Caco-2 (cell line): ENCODE results near the gene CMC2. TPM values are rescaled to one million over a fixed set of nuclear protein-coding genes. Genes with fewer than 3 reads are reported as not detected.

Source experiments
- BruUV-seq: library from RNA; stranded (reverse); fragments of 400-500 nt; replicated peaks from 2 replicates; lab custom pipeline; 2021; lab: Mats Ljungman, UMichigan
- CTCF ChIA-PET: fragments of 300-600 bp; sonication (Branson Sonifier 250); formaldehyde crosslinking; loops from one replicate; lab custom pipeline; 2022; ENCODE audit warnings: antibody characterized with exemption; lab: Charles Lee
- POLR2A ChIA-PET: fragments of 300-600 bp; sonication (Branson Sonifier 250); formaldehyde crosslinking; loops from one replicate; lab custom pipeline; 2022; ENCODE audit warnings: antibody characterized with exemption; lab: Charles Lee
- DNase-seq, 2 experiments: peaks; one replicate each; pipeline versions ENCODE4 v3.0.0 to v3.0.0-alpha.2; 2020 to 2022
- H3K27me3 ChIP-seq: replicated peaks from 2 replicates; pipeline ENCODE4 v1.6.0; 2011; ENCODE audit warnings: low read length; ENCODE audit not compliant: control insufficient read depth, insufficient read depth
- H3K36me3 ChIP-seq: 2 replicates; pipeline ENCODE4 v1.5.1; 2011; ENCODE audit warnings: low read length; ENCODE audit not compliant: control insufficient read depth, insufficient read depth
- H3K4me1 ChIP-seq: fragments of 250-450 bp; sonication (Bioruptor Pico); 2 replicates; pipeline ENCODE4 v1.5.1; 2020; ENCODE audit warnings: mild to moderate bottlenecking
- H3K4me3 ChIP-seq: 2 replicates; pipeline ENCODE4 v1.5.1; 2011; ENCODE audit warnings: low read depth, mild to moderate bottlenecking, control low read depth, low read length
- H3K9me3 ChIP-seq: fragments of 250-450 bp; sonication (Bioruptor Pico); 2 replicates; pipeline ENCODE4 v1.5.1; 2020; ENCODE audit warnings: mild to moderate bottlenecking, moderate library complexity
- H3K27ac Mint-ChIP-seq: one replicate; pipeline ENCODE4 v1.8.0; 2022; ENCODE audit warnings: mixed read lengths; ENCODE audit not compliant: unreplicated experiment
- H3K27me3 Mint-ChIP-seq: one replicate; pipeline ENCODE4 v1.8.0; 2022; ENCODE audit warnings: mixed read lengths; ENCODE audit not compliant: insufficient read depth, unreplicated experiment
- H3K36me3 Mint-ChIP-seq: one replicate; pipeline ENCODE4 v1.8.0; 2022; ENCODE audit warnings: mild to moderate bottlenecking, mixed read lengths; ENCODE audit not compliant: insufficient read depth, unreplicated experiment
- H3K4me1 Mint-ChIP-seq: one replicate; pipeline ENCODE4 v1.8.0; 2022; ENCODE audit warnings: low read depth, mixed read lengths; ENCODE audit not compliant: unreplicated experiment
- H3K4me3 Mint-ChIP-seq: one replicate; pipeline ENCODE4 v1.8.0; 2022; ENCODE audit warnings: mild to moderate bottlenecking, moderate library complexity, mixed read lengths; ENCODE audit not compliant: unreplicated experiment
- H3K9me3 Mint-ChIP-seq: one replicate; pipeline ENCODE4 v1.8.0; 2022; ENCODE audit warnings: mixed read lengths; ENCODE audit not compliant: unreplicated experiment
- CTCF ChIP-seq, 2 experiments: fragments of 200-600 bp in 1 of 2; IDR thresholded peaks; 1 replicate in 1 of 2; 2 replicates in 1 of 2; pipeline versions ENCODE4 v1.5.1 to v1.8.0; 2011 to 2022; ENCODE audit warnings: antibody characterized with exemption in 1 of 2, control low read depth in 1 of 2, inconsistent platforms in 1 of 2, low read depth in 1 of 2, low read length in 1 of 2, mild to moderate bottlenecking in 1 of 2, moderate library complexity in 1 of 2; ENCODE audit not compliant: insufficient read depth in 1 of 2, severe bottlenecking in 1 of 2, unreplicated experiment in 1 of 2
- intact Hi-C: fragments of 100-400 bp; cut with micrococcal nuclease; formaldehyde crosslinking; loops from one replicate; pipeline ENCODE4 v1.10.0; 2022; ENCODE audit not compliant: unreplicated experiment
- total RNA-seq: library from RNA; stranded (reverse); gene quantifications from 2 replicates; pipeline ENCODE4 v1.2.3, GENCODE V29; 2022

CMC2 gene
- total RNA-seq, 1 experiment from 2014 or later: 94.1 TPM

GRCh38 chr16:81040131-81040530 lies 33.4 kb upstream of the CMC2 start:
- intact Hi-C loops: no loop called here
- no peak for TF ChIP-seq CTCF (IDR thresholded peaks at IDR 0.05; ENCODE audit: insufficient read depth in 1 of 2, low read depth in 1 of 2, low read length in 1 of 2, severe bottlenecking in 1 of 2, unreplicated experiment in 1 of 2)
- DNase-seq: no peak
- CTCF ChIA-PET: no interaction called here
- POLR2A ChIA-PET: no interaction called here
- no peaks in the 10 kb centered on the region for H3K9me3 ChIP-seq
- Mint-ChIP-seq H3K27ac (no peak overlapping the region), H3K4me3 (no peak overlapping the region), H3K36me3 (peaks cover 56% of the 10 kb centered on the region), H3K9me3 (no peaks in the 10 kb centered on the region), H3K27me3 (no peaks in the 10 kb centered on the region), H3K4me1 (no peaks in the 10 kb centered on the region)
- no TSS peak for BruUV-seq
- H3K36me3 ChIP-seq: peaks cover 4% of the 10 kb centered on the region; the same call in 1 of the 2 replicates
- no peak overlapping the region for H3K4me3 ChIP-seq
- no peaks in the 10 kb centered on the region for H3K27me3 ChIP-seq
- H3K4me1 ChIP-seq: peaks cover 9% of the 10 kb centered on the region; the same call in 1 of the 2 replicates

GRCh38 chr16:81036751-81037350 lies 30.2 kb upstream of the CMC2 start:
- intact Hi-C loops: loop anchor here (10.0 kb wide), 1 partner anchor 158 kb away; no protein-coding TSS in a partner anchor
- peaks cover 10% of the 10 kb centered on the region; the same call in 1 of the 2 replicates for H3K4me1 ChIP-seq
- DNase-seq: no peak
- H3K27me3 ChIP-seq: no peaks in the 10 kb centered on the region
- H3K4me1 Mint-ChIP-seq: no peaks in the 10 kb centered on the region
- no peaks in the 10 kb centered on the region; the same call in 1 of the 2 replicates for H3K36me3 ChIP-seq
- peak overlapping the region; percentile 68 for H3K27ac Mint-ChIP-seq
- BruUV-seq: TSS peak; percentile 39
- POLR2A ChIA-PET: interaction anchor here (0.6 to 1.2 kb wide), 3 partner anchors 40 to 62 kb away, joined by 3 to 10 read pairs (median 3); partner anchors contain the start of gene C16orf46
- H3K4me3 ChIP-seq: peak overlapping the region; percentile 69
- CTCF ChIA-PET: interaction anchor here (0.6 to 1.7 kb wide), 6 partner anchors 44 to 451 kb away, joined by 3 to 7 read pairs (median 5); no protein-coding TSS in a partner anchor
- no peak for TF ChIP-seq CTCF (IDR thresholded peaks at IDR 0.05; ENCODE audit: insufficient read depth in 1 of 2, low read depth in 1 of 2, low read length in 1 of 2, severe bottlenecking in 1 of 2, unreplicated experiment in 1 of 2)
- no peaks in the 10 kb centered on the region for H3K9me3 Mint-ChIP-seq
- no peaks in the 10 kb centered on the region for H3K9me3 ChIP-seq
- peaks cover 30% of the 10 kb centered on the region for H3K36me3 Mint-ChIP-seq
- peak overlapping the region; percentile 84 for H3K4me3 Mint-ChIP-seq
- no peaks in the 10 kb centered on the region for H3K27me3 Mint-ChIP-seq

GRCh38 chr16:81035975-81036750 lies 29.5 kb upstream of the CMC2 start:
- Mint-ChIP-seq H3K36me3 (peaks cover 32% of the 10 kb centered on the region), H3K4me3 (peak overlapping the region; percentile 84), H3K27ac (peak overlapping the region; percentile 68), H3K9me3 (no peaks in the 10 kb centered on the region), H3K27me3 (no peaks in the 10 kb centered on the region), H3K4me1 (no peaks in the 10 kb centered on the region)
- Histone ChIP-seq H3K4me3 (peak overlapping the region; percentile 69), H3K36me3 (no peaks in the 10 kb centered on the region; the same call in 1 of the 2 replicates), H3K4me1 (peaks cover 10% of the 10 kb centered on the region; the same call in 1 of the 2 replicates), H3K9me3 (no peaks in the 10 kb centered on the region), H3K27me3 (no peaks in the 10 kb centered on the region)
- ChIA-PET CTCF (interaction anchor here (0.6 to 1.7 kb wide), 41 partner anchors 8 to 1539 kb away, joined by 3 to 17 read pairs (median 4); partner anchors contain the start of genes C16orf46, CENPN, CMC2 and GAN), POLR2A (interaction anchor here (0.9 to 1.2 kb wide), 3 partner anchors 29 to 61 kb away, joined by 3 to 11 read pairs (median 10); partner anchors contain the start of genes C16orf46, CENPN and CMC2)
- peak; percentile 48 to 70 for DNase-seq
- intact Hi-C loops: loop anchor here (1.0 to 10.0 kb wide), 4 partner anchors 41 to 702 kb away; partner anchors contain the start of genes C16orf46 and GCSH
- TF ChIP-seq CTCF (IDR thresholded peaks at IDR 0.05; ENCODE audit: insufficient read depth in 1 of 2, low read depth in 1 of 2, low read length in 1 of 2, severe bottlenecking in 1 of 2, unreplicated experiment in 1 of 2): no peak
- BruUV-seq: no TSS peak
